ENCODE measurements around the gene RBP2.

Gene RBP2

GRCh38 chr3:139523166-139523565, 46.9 kb upstream of the RBP2 start:
- TF ChIP-seq CTCF (IDR thresholded peaks at IDR 0.05; ENCODE audit: low read length) (no peak), EZH2 (optimal IDR thresholded peaks at IDR 0.05; ENCODE audit: low read depth, low read length) (no peak)
- Histone ChIP-seq H3F3A (ENCODE audit: insufficient read depth, low read length) (no peaks in the 10 kb centered on the region), H3K9me2 (replicated peaks; ENCODE audit: insufficient read depth, low read length) (no peaks in the 10 kb centered on the region), H3K36me3 (replicated peaks; ENCODE audit: insufficient read depth, low read length) (no peaks in the 10 kb centered on the region), H3K9me3 (replicated peaks; ENCODE audit: insufficient read depth, low read length) (no peaks in the 10 kb centered on the region), H3K4me2 (ENCODE audit: low read depth, low read length) (no peak overlapping the region), H3K4me1 (ENCODE audit: low read length) (no peaks in the 10 kb centered on the region), H3K79me2 (ENCODE audit: low read length) (no peaks in the 10 kb centered on the region), H3K9ac (ENCODE audit: low read length) (no peak overlapping the region), H2AFZ (ENCODE audit: low read length) (no peak overlapping the region), H4K20me1 (ENCODE audit: insufficient read depth, low read length) (no peaks in the 10 kb centered on the region), H3K27me3 (replicated peaks; ENCODE audit: insufficient read depth, low read length) (no peaks in the 10 kb centered on the region), H3K27ac (ENCODE audit: low read length) (no peak overlapping the region), H3K4me3 (ENCODE audit: low read length) (no peak overlapping the region)
- no peak for DNase-seq

- Histone ChIP-seq H3K4me2 (ENCODE audit: low read depth, low read length) (no peak overlapping the region), H3K9me2 (replicated peaks; ENCODE audit: insufficient read depth, low read length) (no peaks in the 10 kb centered on the region), H3K4me1 (ENCODE audit: low read length) (no peaks in the 10 kb centered on the region), H4K20me1 (ENCODE audit: insufficient read depth, low read length) (no peaks in the 10 kb centered on the region), H3K79me2 (ENCODE audit: low read length) (no peaks in the 10 kb centered on the region), H3F3A (ENCODE audit: insufficient read depth, low read length) (no peaks in the 10 kb centered on the region), H3K36me3 (replicated peaks; ENCODE audit: insufficient read depth, low read length) (no peaks in the 10 kb centered on the region), H3K9ac (ENCODE audit: low read length) (no peak overlapping the region), H3K27ac (ENCODE audit: low read length) (no peak overlapping the region), H3K4me3 (ENCODE audit: low read length) (no peak overlapping the region), H3K9me3 (replicated peaks; ENCODE audit: insufficient read depth, low read length) (no peaks in the 10 kb centered on the region), H3K27me3 (replicated peaks; ENCODE audit: insufficient read depth, low read length) (no peaks in the 10 kb centered on the region), H2AFZ (ENCODE audit: low read length) (no peak overlapping the region)
- no peak for DNase-seq
- TF ChIP-seq EZH2phosphoT487 (IDR thresholded peaks at IDR 0.05; ENCODE audit: low read length) (no peak), EZH2 (optimal IDR thresholded peaks at IDR 0.05; ENCODE audit: low read depth, low read length) (no peak), CTCF (IDR thresholded peaks at IDR 0.05; ENCODE audit: low read length) (no peak)
Observed at GRCh38 chr3:139522421-139522820, 46.1 kb upstream of the RBP2 start.

GRCh38 chr3:139521816-139522215, 45.5 kb upstream of the RBP2 start:
- Histone ChIP-seq H3K4me1 (ENCODE audit: low read length) (no peaks in the 10 kb centered on the region), H3K4me3 (ENCODE audit: low read length) (no peak overlapping the region), H3F3A (ENCODE audit: insufficient read depth, low read length) (no peaks in the 10 kb centered on the region), H3K27ac (ENCODE audit: low read length) (no peak overlapping the region), H3K9me3 (replicated peaks; ENCODE audit: insufficient read depth, low read length) (no peaks in the 10 kb centered on the region), H3K9me2 (replicated peaks; ENCODE audit: insufficient read depth, low read length) (no peaks in the 10 kb centered on the region), H2AFZ (ENCODE audit: low read length) (no peak overlapping the region), H3K79me2 (ENCODE audit: low read length) (no peaks in the 10 kb centered on the region), H3K36me3 (replicated peaks; ENCODE audit: insufficient read depth, low read length) (no peaks in the 10 kb centered on the region), H3K9ac (ENCODE audit: low read length) (no peak overlapping the region), H3K4me2 (ENCODE audit: low read depth, low read length) (no peak overlapping the region), H4K20me1 (ENCODE audit: insufficient read depth, low read length) (no peaks in the 10 kb centered on the region), H3K27me3 (replicated peaks; ENCODE audit: insufficient read depth, low read length) (no peaks in the 10 kb centered on the region)
- TF ChIP-seq EZH2phosphoT487 (IDR thresholded peaks at IDR 0.05; ENCODE audit: low read length) (no peak), EZH2 (optimal IDR thresholded peaks at IDR 0.05; ENCODE audit: low read depth, low read length) (no peak), CTCF (IDR thresholded peaks at IDR 0.05; ENCODE audit: low read length) (no peak)
- DNase-seq: no peak

All from MM.1S (cell line).